ENCODE measurements around the gene ATG10.
"Not testable (repeated sequence)": the region's sequence is repeated elsewhere in the genome, so short reads cannot be mapped to it uniquely, and the experiment has no call there.

ATG10 gene

DNA sequence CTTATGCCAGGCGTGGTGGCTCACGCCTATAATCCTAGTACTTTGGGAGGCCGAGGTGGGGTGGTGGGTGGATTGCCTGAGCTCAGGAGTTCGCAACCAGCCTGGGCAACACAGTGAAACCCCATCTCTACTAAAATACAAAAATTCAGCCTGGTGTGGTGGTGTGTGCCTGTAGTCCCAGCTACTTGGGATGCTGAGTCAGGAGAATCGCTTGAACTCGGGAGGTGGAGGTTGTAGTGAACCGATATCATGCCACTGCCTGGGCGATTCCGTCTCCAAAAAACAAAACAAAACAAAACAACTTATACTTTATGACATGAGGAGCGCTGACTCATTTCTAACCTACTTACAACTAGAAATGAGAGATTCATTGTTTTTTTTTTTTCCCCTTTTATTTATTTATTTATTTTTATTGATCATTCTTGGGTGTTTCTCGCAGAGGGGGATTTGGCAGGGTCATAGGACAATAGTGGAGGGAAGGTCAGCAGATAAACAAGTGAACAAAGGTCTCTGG lies 10.4 kb downstream of the ATG10 start:
- DNase-seq (ENCODE audit: low read depth in 1 of 2, low spot score in 1 of 2): not testable (repeated sequence)

DNA sequence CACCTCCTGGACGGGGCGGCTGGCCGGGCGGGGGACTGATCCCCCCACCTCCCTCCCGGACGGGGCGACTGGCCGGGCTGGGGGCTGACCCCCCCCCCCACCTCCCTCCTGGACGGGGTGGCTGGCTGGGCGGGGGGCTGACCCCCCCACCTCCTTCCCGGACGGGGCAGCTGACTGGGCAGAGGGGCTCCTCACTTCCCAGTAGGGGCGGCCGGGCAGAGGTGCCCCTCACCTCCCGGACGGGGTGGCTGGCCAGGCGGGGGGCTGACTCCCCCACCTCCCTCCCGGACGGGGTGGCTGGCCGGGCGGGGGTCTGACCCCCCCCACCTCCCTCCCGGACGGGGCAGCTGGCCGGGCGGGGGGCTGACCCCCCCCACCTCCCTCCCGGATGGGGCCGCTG lies 11.3 kb downstream of the ATG10 start:
- DNase-seq (ENCODE audit: low read depth in 1 of 2, low spot score in 1 of 2): not testable (repeated sequence)

DNA sequence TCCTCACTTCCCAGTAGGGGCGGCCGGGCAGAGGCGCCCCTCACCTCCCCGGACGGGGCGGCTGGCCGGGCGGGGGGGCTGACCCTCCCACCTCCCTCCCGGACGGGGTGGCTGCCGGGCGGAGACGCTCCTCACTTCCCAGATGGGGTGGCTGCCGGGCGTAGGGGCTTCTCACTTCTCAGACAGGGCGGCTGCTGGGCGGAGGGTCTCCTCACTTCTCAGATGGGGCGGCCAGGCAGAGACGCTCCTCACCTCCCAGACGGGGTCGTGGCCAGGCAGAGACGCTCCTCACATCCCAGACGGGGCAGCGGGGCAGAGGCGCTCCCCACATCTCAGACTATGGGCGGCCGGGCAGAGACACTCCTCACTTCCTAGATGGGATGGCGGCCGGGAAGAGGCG lies 11.7 kb downstream of the ATG10 start:
- DNase-seq (ENCODE audit: low read depth in 1 of 2, low spot score in 1 of 2): not testable (repeated sequence)

DNA sequence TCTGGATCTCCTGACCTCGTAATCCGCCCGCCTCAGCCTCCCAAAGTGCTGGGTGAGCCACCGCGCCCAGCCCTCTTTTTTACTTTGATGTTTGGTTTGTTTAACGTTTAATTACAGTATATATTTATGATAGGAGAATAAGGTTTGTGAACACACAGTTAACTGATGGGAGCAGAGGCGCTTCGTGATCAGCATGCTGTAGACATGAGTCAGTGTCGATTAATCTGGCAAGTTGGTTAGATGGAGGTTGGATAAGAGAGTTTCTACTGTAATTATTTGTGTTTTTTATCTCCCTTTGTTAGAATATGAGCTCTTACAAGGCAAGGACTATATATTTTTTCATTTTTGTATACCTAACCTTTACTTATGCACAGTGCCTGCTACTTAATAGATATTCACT lies 14.3 kb downstream of the ATG10 start:
- no peak for DNase-seq (ENCODE audit: low read depth in 1 of 2, low spot score in 1 of 2)

DNA sequence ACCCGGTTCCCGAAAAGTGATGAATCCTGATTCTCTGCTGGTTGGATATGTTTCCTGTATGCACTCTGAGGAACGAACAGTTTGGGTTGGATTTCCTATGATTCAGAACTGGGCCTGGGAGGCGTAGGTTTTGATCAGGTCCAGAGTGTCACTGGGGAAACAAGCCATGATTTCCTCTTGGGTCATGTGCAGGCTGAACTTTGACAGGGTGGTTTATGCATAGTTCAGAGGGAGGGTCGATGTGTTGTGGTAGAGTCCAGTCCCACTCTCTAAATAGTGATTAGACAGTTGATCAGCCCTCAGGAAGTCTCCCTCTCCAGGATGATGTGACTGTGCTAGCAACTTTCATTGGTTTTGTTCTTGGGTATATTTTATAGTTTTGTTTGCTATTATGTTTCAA lies 17.4 kb downstream of the ATG10 start:
- DNase-seq (ENCODE audit: low read depth in 1 of 2, low spot score in 1 of 2): no peak

DNA sequence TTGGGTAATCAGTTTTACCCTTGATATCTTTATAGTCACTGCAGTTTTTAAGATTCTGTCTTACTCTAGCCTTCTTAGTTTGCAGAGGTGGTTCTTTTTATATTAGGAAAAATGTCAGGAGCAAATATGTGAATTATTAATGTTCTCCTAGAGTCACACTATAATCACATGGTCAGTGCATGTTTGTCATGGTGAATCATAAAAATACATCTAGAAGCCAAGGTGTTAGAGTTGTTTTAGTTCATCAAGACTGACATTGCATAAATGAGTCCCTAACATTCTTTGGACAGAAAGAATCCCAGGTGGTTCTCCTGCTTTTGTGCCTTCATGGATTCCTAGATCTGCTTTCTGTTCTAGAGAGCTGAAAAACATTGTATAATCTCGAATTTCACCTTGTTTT lies 22.9 kb downstream of the ATG10 start:
- DNase-seq (ENCODE audit: low read depth in 1 of 2, low spot score in 1 of 2): no peak

DNA sequence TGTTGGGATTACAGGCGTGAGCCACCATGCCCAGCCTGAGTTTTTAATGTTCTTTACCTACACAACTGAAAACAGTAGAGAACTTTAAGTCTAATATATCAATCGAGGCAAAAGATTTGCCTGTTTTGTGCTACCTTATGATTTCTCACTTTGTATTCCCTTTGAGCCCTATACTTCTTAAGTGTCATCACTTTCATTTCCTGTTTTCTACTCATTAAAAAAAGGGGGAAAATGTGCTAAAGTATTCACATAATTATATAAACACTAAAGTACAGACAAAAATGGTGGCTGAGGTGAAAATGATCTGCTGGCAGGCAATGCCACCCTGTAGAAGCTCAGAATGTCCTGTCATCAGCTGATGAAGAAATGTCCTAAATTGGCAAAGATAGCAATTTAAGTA lies 23.6 kb downstream of the ATG10 start:
- no peak for DNase-seq (ENCODE audit: low read depth in 1 of 2, low spot score in 1 of 2)

DNA sequence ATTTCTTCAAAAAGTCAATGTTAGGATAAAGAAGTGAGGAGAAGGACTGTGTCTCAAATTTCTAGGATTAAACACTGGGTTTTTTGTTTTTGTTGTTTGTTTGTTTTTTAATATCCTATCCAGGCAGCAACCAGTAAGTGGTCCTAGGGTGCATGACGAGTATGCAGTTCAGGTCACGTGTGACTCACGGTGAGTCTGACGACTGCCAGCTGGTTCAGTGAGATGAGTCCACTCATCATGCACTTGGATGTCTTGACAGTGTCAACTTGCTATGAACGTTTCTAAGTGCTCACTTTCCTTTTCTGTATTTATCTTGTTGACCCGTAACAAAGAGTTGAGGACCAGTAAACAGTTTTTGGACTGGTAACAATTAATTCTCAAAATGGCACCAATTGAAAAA lies 32.7 kb downstream of the ATG10 start:
- no peak for DNase-seq (ENCODE audit: low read depth in 1 of 2, low spot score in 1 of 2)

DNA sequence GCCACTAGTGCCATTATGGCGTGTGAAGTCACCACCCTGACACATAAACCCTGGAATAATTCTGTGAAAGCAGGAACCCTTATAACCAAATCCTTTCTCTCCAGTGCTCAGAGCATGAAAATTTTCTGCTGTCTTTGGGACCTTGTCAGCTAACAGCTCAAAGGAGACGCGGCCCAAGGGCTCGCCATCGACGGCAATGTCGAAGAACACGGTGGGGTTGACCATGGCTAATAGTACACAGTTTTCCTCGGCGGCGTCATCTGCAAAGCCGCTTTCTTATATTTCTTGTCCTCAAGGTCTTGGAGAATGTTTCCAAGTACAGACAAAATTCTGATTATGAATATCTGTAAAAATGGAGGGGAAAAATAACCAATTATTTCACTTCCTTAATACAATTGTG lies 38.0 kb downstream of the ATG10 start:
- not testable (repeated sequence) for DNase-seq (ENCODE audit: low read depth in 1 of 2, low spot score in 1 of 2)

DNA sequence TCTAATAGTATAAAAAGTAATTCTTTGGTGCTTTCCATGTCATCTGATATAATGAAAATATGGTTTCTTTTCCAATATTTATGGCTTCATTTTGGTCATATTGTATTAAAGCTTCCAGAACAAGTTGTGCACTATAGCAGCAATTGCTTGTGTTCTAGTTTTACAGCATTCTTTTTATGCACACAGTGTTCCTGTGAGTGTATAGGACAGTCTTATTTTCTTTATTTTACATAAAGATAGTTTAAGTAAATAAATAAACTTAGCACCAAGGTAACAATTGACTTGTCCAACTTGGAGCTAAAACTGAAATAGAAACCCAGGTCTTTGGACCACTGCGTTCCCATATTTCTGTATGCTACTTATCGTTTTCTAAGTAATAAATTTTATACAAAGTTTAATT lies 38.9 kb downstream of the ATG10 start:
- DNase-seq (ENCODE audit: low read depth in 1 of 2, low spot score in 1 of 2): no peak

DNA sequence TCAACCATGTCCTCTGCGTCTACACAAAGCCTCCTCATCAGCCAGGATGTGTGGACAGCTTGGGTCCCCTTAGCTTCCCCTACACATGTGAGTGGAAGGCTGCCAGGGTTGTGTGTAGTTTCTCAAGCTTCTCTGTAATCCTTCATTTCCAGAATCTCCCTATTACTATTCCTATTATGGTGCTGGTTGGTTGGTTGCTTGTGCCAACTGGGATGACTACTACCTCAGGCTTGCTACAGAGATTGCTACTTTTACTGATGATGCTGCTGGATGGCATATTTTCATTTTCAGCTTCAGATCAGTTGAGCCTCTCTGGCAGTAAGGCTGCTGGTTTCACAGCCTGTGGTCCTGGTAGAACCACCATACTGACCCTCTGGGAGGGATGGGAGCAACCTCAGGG lies 39.9 kb downstream of the ATG10 start:
- no peak for DNase-seq (ENCODE audit: low read depth in 1 of 2, low spot score in 1 of 2)

DNA sequence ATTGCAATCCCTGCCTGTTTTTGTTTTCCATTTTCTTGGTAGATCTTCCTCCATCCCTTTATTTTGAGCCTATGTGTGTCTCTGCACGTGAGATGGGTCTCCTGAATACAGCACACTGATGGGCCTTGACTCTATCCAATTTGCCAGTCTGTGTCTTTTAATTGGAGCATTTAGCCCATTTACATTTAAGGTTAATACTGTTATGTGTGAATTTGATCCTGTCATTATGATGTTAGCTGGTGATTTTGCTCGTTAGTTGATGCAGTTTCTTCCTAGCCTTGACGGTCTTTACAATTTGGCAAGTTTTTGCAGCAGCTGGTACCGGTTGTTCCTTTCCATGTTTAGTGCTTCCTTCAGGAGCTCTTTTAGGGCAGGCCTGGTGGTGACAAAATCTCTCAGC lies 42.8 kb downstream of the ATG10 start:
- not testable (repeated sequence) for DNase-seq (ENCODE audit: low read depth in 1 of 2, low spot score in 1 of 2)

DNA sequence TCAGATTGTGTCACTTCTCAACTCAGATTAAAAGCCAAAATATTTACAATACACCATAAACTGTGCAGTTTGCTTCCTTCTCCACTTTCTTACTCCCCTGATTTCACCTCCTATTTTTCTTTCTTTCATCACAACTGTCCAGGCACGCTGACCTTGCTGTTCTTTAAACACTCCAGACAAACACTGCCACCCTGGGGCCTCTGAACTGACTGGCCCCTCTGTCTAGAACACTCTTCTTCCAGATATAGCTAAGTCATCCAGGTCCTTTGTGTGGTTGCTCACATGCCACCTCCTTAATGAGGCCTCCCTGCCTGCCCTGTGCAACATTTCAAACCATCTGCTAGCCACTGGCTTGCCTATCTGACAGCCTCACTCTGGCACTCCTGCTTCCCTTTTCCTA lies 46.6 kb downstream of the ATG10 start:
- no peak for DNase-seq (ENCODE audit: low read depth in 1 of 2, low spot score in 1 of 2)

DNA sequence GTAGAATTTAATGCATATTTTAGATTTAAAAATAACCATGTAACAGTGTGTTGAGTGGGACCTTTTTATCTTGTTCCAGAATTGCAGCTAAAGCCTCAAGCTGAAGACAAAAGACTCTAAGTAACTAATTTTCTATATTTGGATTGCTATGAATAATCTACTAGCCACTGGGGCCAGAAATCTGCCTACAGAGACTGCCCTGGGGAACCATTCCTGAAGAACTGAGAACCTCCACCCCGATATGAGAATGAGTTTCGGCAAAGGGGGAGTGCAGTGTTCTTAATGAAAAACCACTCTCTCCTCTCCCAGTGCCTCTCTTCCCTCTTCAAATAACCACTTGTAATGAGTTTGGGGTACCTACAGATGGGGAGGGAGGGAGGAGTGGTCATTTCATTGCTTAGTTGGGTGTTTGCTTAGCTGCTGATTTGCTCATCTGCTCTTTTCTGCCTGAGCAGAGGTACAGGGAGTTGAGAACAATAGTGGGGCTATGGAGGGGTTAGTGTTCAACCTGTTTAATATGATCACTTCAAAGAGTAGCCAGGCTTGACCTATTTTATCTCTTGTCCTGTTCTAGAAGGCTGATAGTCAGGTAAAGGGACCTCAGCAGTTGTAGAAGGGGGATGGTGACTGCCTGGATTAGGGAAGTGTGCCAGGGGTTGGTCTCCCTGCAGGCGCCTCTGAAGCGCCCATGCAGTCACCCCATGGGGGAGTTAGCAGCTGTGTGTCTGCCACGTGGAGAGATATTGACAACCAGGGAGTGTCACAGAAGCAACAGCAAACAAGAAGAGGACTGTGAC lies 47.7 kb downstream of the ATG10 start:
- DNase-seq (ENCODE audit: low read depth in 1 of 2, low spot score in 1 of 2): no peak

DNA sequence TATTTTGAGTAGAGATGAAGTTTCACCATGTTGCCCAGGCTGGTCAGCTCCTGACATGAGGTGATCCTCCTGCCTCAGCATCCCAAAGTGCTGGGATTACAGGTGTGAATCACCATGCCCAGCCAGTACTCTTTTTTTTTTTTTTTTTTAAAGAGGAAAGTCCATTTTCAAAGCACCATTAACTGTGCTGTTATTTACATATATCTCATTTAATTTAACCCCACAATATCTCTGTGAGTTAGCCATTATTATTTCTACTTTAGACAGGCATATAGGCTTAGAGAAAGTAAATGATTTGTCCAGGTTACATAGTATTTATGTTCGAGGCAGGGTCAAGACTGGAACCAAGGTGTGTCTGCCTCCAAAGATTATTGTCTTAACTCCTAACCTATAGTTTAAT lies 50.7 kb downstream of the ATG10 start:
- no peak for DNase-seq (ENCODE audit: low read depth in 1 of 2, low spot score in 1 of 2)

DNA sequence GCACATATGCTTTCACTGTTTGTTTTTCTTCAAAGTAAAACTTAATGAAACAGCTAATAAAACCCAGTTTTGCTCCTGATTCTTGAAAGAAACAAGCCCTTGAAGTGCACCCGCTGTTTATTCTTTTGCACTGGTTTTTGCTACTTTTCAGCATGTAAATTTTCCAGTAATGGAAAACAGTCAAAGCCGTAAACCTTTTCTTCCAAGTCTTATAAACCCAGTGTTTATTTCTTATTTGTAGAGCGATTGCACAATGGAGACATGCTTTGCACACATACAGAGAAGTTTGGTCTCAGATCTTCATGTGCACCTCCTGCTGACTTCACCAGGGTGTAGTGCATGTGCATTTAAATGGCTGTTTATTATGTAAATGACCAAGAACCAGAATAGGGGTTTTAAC lies 51.8 kb downstream of the ATG10 start:
- no peak for DNase-seq (ENCODE audit: low read depth in 1 of 2, low spot score in 1 of 2)

DNA sequence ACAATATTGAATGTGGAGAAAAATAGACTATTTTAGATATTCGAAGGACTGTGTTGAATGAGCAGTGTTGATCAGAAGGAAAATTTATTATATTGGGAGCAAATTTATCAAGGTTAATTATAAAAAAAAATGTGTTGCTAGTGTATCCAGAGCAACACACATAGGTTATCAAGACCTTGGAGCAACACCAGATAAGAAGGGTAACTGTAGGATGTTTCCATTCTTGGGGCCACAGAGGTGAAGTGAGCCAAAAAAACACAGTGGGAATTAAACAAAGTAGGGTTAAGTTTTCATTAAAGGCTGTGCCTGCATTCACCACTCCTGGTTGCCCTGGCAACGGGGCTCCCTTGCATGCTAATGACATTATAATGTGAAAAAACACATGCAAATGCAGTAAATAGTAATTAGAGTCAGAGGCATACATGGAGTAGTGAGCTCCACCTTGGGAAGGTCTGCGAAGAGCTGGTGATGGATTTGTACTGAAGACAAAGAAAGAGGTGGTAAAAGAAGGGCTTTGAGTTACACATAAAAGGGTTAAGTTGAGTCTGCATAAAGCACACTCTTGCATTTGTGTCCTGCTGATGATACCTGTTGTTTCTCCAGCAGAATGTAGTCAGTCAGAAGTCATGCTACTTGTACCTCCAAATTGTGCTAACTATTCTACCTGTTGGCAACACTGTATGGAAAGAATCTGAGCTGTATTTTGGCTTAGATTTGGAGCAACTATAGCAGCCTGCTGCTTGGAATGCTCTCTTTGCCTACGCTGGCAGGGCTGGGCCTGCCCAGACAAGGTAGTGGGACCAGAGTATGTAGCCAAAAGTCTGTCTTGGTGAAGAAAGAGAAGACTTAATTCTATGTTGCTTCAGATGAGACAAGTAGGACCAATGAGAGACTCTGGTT lies 59.6 kb downstream of the ATG10 start:
- no peak for DNase-seq (ENCODE audit: low read depth in 1 of 2, low spot score in 1 of 2)

DNA sequence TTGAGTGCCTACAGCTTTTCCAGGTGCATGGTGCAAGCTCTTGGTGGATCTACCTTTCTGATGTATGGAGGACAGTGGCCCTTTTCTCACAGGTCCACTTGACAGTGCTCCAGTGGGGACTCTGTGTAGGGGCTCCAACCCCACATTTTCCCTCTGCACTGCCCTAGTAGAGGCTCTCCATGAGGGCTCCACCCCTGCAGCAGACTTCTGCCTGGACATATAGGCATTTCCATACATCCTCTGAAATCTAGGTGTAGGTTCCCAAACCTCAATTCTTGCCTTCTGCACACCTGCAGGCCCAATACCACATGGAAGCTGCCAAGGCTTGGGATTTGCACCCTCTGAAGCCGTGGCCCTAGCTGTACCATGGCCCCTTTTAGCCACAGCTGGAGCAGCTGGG lies 71.1 kb downstream of the ATG10 start:
- DNase-seq (ENCODE audit: low read depth in 1 of 2, low spot score in 1 of 2): not testable (repeated sequence)

DNA sequence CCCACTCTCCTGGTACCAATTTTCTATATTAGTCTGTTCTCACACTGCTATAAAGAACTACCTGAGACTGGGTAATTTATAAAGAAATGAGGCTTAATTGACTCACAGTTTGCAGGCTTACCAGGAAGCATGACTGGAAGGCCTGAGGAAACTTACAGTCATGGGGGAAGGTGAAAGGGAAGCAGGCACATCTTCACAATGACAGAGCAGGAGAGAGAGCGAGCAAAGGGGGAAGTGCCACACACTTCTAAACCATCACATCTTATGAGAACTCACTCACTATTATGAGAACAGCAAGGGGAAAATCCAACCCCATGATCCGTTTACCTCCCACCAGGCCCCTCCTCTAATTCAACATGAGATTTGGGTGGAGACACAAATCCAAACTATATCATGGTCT lies 72.2 kb downstream of the ATG10 start:
- no peak for DNase-seq (ENCODE audit: low read depth in 1 of 2, low spot score in 1 of 2)

DNA sequence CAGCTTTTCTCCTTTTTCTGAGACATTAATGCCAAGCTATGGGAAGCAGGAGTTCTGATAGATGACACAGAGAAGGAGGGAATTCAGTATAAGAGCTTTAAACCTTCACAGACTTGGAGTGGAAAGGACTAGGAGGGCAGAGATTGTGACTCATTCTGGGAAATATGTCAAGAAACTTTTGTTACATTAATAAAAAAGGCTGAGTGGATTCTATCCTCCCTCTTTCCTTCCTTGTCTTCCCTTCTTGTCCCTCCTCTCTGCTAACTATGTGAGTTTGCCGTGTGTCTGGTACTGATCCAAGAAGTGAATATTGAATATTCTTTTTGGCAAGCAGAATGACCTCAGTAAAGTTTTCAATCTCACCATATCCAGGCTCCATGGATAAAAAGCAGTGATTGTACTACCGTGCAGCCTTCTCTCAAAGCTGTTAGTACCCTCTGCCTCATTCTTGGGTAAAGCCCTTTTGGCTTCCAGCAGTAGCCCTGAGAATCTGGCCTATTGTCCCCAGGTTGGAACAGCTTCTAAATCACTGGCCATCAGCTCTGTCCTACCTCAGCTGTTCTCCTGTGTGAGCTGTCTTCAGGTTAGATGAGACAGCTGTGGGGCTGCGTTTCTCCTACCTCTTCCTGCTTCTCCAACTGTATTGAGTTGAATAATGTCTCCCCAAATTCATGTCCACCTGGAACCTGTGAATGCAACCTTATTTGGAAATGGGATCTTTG lies 73.9 kb downstream of the ATG10 start:
- no peak for DNase-seq (ENCODE audit: low read depth in 1 of 2, low spot score in 1 of 2)

DNA sequence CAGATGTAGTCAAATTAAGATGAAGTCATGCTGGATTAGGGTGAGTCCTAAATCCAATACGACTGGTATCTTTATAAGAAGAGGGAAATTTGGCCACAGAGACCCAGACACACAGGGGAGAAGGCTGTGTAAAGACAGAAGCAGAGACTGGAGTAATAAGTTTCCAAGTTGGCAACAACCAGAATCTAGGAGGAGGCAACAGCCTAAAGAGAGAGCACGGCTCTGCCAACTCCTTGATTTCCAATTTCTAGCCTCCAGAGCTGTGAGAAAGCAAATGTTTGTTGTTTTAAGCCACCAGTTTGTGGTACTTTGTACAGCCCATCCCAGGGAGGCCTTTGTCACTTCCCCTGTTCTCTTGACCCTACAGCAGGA lies 74.4 kb downstream of the ATG10 start:
- DNase-seq (ENCODE audit: low read depth in 1 of 2, low spot score in 1 of 2): no peak

DNA sequence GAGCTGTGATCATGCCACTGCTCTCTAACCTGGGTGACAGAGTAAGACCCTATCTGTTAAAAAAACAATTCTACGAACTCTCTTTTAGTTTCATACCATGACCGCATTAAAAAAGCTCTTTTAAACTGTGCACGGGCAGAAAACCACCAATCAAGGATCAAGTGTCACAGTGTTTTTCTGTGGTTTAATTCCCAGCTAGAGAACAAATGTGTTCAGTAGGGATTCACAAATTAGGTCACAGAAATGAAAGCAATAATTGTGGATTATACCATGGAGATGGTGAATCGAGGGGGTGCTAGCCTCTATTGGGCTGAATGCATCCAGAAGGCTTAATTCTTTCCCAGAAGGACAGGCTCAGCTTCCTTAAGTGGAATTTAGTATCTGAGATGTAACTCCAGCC lies 79.1 kb downstream of the ATG10 start:
- no peak for DNase-seq (ENCODE audit: low read depth in 1 of 2, low spot score in 1 of 2)
